Measurements from ENCODE around the gene GSDMA.

DNA sequence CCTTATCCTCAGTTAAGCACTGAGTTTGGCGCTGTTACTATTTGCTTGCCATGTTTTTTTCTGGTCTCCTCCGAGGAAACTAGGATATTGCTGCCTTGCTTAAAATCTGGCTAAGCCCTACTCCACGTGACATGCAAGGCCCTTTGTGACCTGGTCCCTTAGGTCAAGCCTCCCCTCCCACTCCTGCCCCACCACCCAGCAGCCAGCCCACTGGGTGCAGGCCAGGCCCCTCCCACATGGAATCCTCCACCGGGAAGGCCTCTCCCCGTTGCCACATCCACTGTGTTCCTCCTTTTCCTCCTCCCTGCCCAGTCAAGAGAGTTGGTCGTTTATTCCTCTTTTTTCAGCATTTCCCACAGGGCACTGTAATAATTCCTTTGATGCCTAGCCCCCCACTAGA lies 34.0 kb downstream of the GSDMA start:
- TF ChIP-seq, protein P1, sequence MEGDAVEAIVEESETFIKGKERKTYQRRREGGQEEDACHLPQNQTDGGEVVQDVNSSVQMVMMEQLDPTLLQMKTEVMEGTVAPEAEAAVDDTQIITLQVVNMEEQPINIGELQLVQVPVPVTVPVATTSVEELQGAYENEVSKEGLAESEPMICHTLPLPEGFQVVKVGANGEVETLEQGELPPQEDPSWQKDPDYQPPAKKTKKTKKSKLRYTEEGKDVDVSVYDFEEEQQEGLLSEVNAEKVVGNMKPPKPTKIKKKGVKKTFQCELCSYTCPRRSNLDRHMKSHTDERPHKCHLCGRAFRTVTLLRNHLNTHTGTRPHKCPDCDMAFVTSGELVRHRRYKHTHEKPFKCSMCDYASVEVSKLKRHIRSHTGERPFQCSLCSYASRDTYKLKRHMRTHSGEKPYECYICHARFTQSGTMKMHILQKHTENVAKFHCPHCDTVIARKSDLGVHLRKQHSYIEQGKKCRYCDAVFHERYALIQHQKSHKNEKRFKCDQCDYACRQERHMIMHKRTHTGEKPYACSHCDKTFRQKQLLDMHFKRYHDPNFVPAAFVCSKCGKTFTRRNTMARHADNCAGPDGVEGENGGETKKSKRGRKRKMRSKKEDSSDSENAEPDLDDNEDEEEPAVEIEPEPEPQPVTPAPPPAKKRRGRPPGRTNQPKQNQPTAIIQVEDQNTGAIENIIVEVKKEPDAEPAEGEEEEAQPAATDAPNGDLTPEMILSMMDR (IDR thresholded peaks at IDR 0.05; ENCODE audit: insufficient read depth, low read depth, low read length), result no peak
- TF ChIP-seq EZH2 (IDR thresholded peaks at IDR 0.05; ENCODE audit: insufficient read depth, low read length), result no peak

Data from astrocyte (in vitro differentiated cells and primary cell).